ENCODE results near the gene PTH1R.

DNA sequence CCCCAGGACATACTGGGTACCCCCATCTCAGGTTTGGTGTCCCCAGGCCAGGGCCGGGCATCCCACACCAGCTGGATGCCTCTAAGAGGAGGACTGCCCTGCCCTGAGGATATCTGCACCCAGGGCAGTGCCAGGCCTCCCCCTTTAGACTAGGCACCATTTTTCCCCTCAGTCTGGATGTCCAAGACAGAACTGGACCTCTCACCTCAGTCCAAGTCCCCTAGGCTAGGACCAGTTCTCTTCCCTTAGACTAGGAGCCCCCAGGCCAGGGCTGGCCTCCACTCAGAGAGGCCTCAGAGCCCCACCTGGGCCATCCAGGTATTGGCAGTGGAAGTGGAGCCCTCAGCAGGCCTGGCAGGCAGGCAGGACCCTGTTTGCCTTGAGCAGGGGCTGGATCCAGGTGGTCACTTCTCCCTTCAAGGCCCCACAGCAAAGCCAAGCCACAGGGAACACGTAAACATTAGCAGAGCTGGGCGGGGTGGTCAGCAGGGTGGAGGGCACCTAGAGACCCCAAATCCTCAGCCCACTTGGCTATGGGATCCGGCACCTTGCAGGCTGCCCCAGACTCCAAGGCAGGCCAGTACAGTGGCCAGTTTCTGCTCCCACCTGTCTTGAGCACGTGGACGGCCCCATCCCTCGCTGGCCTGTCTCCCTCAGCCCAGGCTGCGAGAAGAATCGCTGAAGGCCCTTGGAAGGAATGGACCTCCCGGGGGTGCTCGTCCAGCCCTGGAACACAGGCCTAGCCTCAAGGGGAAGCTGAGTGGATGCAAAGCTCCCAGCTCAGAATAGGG, 28.3 kb downstream of the PTH1R start:
- TF ChIP-seq, protein P1, sequence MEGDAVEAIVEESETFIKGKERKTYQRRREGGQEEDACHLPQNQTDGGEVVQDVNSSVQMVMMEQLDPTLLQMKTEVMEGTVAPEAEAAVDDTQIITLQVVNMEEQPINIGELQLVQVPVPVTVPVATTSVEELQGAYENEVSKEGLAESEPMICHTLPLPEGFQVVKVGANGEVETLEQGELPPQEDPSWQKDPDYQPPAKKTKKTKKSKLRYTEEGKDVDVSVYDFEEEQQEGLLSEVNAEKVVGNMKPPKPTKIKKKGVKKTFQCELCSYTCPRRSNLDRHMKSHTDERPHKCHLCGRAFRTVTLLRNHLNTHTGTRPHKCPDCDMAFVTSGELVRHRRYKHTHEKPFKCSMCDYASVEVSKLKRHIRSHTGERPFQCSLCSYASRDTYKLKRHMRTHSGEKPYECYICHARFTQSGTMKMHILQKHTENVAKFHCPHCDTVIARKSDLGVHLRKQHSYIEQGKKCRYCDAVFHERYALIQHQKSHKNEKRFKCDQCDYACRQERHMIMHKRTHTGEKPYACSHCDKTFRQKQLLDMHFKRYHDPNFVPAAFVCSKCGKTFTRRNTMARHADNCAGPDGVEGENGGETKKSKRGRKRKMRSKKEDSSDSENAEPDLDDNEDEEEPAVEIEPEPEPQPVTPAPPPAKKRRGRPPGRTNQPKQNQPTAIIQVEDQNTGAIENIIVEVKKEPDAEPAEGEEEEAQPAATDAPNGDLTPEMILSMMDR (IDR thresholded peaks at IDR 0.05), result no peak
- TF ChIP-seq POLR2AphosphoS5 (IDR thresholded peaks at IDR 0.05), result no peak

Data from upper lobe of left lung (tissue), 4 donors.